Hippocampal formation (tissue), 2 donors: ENCODE results near the gene OR52D1.

Experiments
- DNase-seq, 2 donors: peaks; one replicate each; lab custom pipeline; 2025; lab: John Stamatoyannopoulos, UW

OR52D1 gene

DNA sequence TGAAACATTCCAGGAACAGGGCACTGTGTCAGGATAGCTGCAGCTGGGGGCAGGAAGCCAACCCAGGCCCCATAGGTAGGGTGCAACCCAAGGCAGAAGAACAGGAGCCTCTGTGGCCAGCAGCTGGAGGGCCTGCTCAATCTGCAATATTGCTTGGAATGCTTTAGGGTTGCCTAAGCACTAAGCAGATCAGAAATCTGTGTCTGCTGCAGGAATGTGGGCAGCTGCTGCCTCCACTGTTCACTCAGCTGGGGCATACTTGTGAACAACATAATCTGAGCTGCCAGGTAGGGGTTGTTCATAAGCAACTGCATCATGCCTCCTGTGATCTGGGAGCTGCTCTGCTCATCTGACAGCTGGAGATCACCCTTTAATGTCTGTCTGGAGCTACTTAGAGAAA lies 26.4 kb downstream of the OR52D1 start:
- DNase-seq, result no peak

DNA sequence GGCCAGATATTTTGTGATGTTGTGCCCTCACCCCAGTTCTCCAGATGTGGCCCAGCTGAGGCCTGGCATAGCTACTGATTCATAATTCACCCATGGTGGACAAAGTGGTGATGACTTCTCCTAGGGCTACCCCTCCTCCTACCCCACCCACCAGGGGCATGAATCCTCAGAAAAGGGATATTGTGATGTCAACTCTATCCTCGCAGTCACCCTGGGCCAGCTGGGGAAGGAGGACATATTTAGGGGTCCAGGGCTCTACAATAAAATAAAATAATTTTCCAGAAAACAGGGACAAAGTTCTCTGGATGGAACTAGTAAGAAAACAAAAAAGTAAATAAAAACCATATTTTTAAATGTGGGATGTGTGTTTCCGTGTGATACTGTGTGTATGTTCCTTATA lies 28.1 kb downstream of the OR52D1 start, which contains the start of gene UBQLNL:
UBQLNL (minus strand) TSS at position 101 of the 400 bp plus-strand sequence. CDS start 258 bp downstream, outside the sequence.
- DNase-seq, result no peak

GRCh38 chr11:5521540-5521939 lies 33.1 kb downstream of the OR52D1 start:
- no peak for DNase-seq

- DNase-seq, result no peak
These were observed 33.8 kb downstream of the OR52D1 start for GRCh38 chr11:5522308-5522707.

GRCh38 chr11:5524756-5525155 lies 36.3 kb downstream of the OR52D1 start:
- no peak for DNase-seq

- DNase-seq, result no peak
These were observed 39.2 kb downstream of the OR52D1 start for GRCh38 chr11:5527716-5528115.

GRCh38 chr11:5528495-5528894 lies 40.0 kb downstream of the OR52D1 start:
- DNase-seq, result no peak

- DNase-seq, result no peak
These were observed 42.8 kb downstream of the OR52D1 start for GRCh38 chr11:5531053-5531831.

DNA sequence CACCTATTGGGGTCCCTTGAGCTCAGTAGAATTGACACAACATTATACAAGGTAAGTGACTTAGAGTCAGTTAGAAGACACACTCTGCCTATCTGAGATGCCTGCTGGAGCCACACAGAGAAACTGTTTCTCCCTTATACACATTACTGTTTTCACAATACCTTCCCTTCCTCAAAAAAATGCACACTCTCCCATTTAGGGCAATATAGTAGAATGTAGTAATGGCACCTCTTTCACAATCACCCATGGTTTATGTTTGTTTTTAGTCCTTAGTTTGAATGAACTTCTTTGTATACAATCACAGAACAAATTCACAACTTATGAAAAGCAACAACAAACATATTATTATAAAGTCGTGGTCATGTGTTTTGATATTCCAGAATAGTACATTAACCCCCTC lies 45.6 kb downstream of the OR52D1 start:
- DNase-seq, result no peak

DNA sequence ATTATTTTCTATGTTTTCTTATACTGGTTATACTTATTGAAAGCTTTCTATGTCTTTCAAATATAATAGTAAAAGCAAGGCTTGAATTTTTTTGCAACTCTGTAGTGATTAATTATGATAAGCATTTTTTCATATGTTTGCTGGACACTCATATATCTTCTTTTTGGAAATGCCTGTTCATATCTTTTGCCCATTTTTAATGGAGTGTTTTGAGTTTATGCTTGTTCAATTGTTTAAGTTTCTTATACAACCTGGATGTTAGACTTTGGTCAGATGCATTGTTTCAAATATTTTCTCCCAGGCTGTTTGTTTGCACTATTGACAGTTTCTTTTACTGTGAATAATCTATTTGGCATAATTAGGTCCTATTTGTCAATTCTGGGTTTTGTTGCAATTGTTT lies 48.0 kb downstream of the OR52D1 start:
- no peak for DNase-seq
